Superior temporal gyrus (tissue), 1 donor: ENCODE data around the gene RNF150.
"Not testable (repeated sequence)": the region's sequence is repeated elsewhere in the genome, so short reads cannot be mapped to it uniquely, and the experiment has no call there.

Experiments
- DNase-seq: peaks from one replicate; pipeline ENCODE4 v3.0.0-alpha.2; 2016; ENCODE audit errors: extremely low spot score

RNF150 gene

DNA sequence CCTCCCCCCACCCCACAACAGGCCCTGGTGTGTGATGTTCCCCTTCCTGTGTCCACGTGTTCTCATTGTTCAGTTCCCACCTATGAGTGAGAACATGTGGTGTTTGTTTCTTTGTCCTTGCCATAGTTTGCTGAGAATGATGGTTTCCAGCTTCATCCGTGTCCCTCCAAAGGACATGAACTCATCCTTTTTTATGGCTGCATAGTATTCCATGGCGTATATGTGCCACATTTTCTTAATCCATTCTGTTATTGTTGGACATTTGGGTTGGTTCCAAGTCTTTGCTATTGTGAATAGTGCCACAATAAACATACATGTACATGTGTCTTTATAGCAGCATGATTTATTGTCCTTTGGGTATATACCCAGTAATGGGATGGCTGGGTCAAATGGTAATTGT is 312.7 kb downstream of the RNF150 start:
- DNase-seq, result not testable (repeated sequence)

DNA sequence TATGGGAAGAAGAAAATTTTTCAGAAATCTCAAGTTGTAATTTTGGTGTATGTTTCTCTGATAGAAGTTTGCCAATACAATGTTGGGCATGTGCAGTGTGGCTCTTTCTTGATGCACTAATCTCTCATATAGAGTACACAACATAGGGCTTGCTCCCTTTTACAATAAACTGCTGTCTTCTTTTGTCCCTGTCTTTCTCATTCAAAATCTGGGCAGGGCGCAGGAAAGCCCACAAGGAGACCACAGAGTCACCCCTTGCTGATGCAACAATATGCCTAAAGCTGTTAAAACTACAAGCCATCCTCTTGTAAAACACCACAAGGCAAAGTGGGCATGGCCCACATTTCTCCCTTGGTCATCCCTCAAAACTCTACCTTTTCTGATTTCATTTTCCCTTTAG is 313.7 kb downstream of the RNF150 start:
- no peak for DNase-seq

GRCh38 chr4:140818433-140818832 is 314.8 kb downstream of the RNF150 start:
- DNase-seq, result no peak

DNA sequence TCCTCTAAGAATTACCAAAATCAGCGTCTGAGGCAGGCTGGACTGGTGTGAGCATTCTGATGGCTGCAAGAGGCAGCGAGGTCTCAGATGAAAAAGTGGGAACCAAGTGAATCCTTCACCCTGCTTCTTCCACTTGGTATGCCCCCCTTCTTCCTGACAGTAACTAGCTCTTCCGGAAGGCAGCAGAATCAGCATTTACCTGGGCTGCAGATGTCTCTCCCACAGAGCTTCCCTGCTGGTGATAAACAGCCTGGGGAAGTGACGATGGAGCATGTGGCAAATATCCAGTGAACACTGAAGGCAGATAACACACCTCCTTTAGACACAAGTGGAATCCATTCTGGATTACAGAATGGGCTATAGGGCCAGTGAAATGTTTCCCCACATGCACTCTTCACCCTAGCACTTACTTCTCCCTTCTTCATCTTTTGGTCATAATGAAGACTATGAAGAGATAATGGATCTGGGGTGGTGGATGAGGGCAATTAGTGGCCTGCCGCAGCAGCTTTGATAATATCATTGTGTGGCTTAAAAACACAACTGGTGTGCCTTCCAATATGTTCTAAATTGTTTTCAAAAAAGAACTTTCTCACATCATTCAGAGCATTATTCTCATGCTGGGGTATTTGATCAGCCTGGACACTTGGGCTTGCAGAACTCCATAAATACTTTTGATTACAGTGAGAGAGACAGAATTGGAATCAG is 316.3 kb downstream of the RNF150 start:
- DNase-seq, result no peak

DNA sequence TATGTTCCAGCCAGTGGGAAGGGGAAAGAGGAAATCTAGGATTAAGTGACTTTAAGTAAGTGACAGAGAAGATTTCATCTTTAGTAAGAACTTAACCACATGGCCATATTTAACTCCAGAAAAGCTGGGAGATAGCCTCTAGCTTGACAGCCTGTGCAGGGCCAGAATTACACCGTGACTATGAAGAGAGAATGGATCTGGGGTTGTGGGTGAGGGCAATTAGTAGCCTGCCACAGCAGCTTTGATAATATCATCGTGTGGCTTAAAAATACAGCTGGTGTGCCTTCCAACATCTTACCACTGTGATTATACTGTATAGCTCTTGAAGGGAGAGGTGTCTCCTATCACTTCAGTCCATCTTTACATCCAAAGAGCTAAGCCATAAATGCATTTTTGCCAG is 319.5 kb downstream of the RNF150 start:
- DNase-seq, result no peak

- DNase-seq, result no peak
Observed at GRCh38 chr4:140812916-140813315, 320.4 kb downstream of the RNF150 start.

- no peak for DNase-seq
Observed at GRCh38 chr4:140811429-140811828, 321.8 kb downstream of the RNF150 start.

DNA sequence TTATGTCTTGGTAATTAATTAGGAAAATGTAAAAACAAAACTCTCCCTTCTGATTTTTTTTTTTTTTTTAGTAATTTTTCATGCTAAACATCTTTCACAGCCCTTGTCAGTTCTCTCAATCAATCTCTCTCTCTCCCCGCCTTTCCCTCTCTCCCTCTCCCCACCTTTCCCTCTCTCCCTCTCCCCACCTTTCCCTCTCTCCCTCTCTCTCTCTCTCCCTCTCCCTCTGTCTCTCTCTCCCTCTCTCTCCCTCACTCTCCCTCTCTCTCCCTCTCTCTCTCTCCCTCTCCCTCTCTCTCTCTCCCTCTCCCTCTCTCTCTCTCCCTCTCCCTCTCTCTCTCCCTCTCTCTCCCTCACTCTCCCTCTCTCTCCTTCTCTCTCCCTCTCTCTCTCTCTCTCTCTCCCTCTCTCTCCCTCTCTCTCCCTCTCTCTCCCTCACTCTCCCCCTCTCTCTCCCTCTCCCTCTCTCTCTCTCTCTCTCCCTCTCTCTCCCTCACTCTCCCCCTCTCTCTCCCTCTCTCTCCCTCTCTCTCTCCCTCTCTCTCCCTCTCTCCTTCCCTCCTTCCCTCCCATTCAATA is 322.6 kb downstream of the RNF150 start:
- DNase-seq, result not testable (repeated sequence)
